ENCODE results near the gene IGF2BP3. TPM values are rescaled to one million over a fixed set of nuclear protein-coding genes. Genes with fewer than 3 reads are reported as not detected.

Gene IGF2BP3
- total RNA-seq, 1 experiment from 2014 or later = 11.7 TPM

GRCh38 chr7:23467806-23468525, 2.3 kb downstream of the IGF2BP3 start:
- H3K79me2 ChIP-seq (ENCODE audit: low read length) = peaks cover 70% of the 10 kb centered on the region
- ATAC-seq (peak; percentile 7), DNase-seq (peak; percentile 28)
- no peaks in the 10 kb centered on the region for H3K27me3 ChIP-seq (ENCODE audit: low read length)
- H3K9ac ChIP-seq (ENCODE audit: low read length) = peak overlapping the region; percentile 61
- H3K9me3 ChIP-seq (ENCODE audit: low read length) = no peaks in the 10 kb centered on the region
- intact Hi-C loops (cut with micrococcal nuclease) = no loop called here
- TSS peak; percentile 9 for BruUV-seq (replicated peaks)
- H3K4me1 ChIP-seq (ENCODE audit: insufficient read depth, low read length) = peaks cover 57% of the 10 kb centered on the region
- no peaks in the 10 kb centered on the region for H3F3A ChIP-seq (ENCODE audit: low read length, unreplicated experiment)
- ChIA-PET POLR2A (ENCODE audit: unreplicated experiment) (no interaction called here), CTCF (interaction anchor here (0.5 to 1.4 kb wide), 3 partner anchors 110 to 1632 kb away, joined by 3 to 5 read pairs (median 5); no protein-coding TSS in a partner anchor)
- no peaks in the 10 kb centered on the region for H3K36me3 ChIP-seq (ENCODE audit: low read depth, low read length)
- H3K9me2 ChIP-seq (replicated peaks; ENCODE audit: low read length) = no peaks in the 10 kb centered on the region
- no peaks in the 10 kb centered on the region for H4K20me1 ChIP-seq (ENCODE audit: low read length)
- H3K4me3 ChIP-seq (ENCODE audit: low read length) = peak overlapping the region; percentile 65
- TF ChIP-seq EZH2phosphoT487 (IDR thresholded peaks at IDR 0.05; ENCODE audit: borderline replicate concordance, low read length) (no peak), CTCF (conservative IDR thresholded peaks at IDR 0.05; ENCODE audit: low read depth, low read length) (no peak), EZH2 (IDR thresholded peaks at IDR 0.05; ENCODE audit: low read length, unreplicated experiment) (no peak)
- H2AFZ ChIP-seq (ENCODE audit: low read length) = peak overlapping the region; percentile 69
- peak overlapping the region; percentile 32 for H3K27ac ChIP-seq (ENCODE audit: low read length)
- peak overlapping the region; percentile 84 for H3K4me2 ChIP-seq (ENCODE audit: low read length)

- no peaks in the 10 kb centered on the region for H4K20me1 ChIP-seq (ENCODE audit: low read length)
- no peaks in the 10 kb centered on the region for H3K36me3 ChIP-seq (ENCODE audit: low read depth, low read length)
- intact Hi-C loops (cut with micrococcal nuclease) = no loop called here
- TF ChIP-seq EZH2 (IDR thresholded peaks at IDR 0.05; ENCODE audit: low read length, unreplicated experiment) (no peak), EZH2phosphoT487 (IDR thresholded peaks at IDR 0.05; ENCODE audit: borderline replicate concordance, low read length) (no peak), CTCF (conservative IDR thresholded peaks at IDR 0.05; ENCODE audit: low read depth, low read length) (no peak)
- no peaks in the 10 kb centered on the region for H3K27me3 ChIP-seq (ENCODE audit: low read length)
- peak overlapping the region; percentile 84 for H3K4me2 ChIP-seq (ENCODE audit: low read length)
- no peak for DNase-seq
- H3K9me3 ChIP-seq (ENCODE audit: low read length) = no peaks in the 10 kb centered on the region
- CTCF ChIA-PET = interaction anchor here (0.6 to 1.4 kb wide), 2 partner anchors 78 to 110 kb away, joined by 3 to 5 read pairs; no protein-coding TSS in a partner anchor
- H3F3A ChIP-seq (ENCODE audit: low read length, unreplicated experiment) = no peaks in the 10 kb centered on the region
- H3K9ac ChIP-seq (ENCODE audit: low read length) = peak overlapping the region; percentile 61; the same call in 1 of the 2 replicates
- peak overlapping the region; percentile 69 for H2AFZ ChIP-seq (ENCODE audit: low read length)
- no peak for ATAC-seq
- POLR2A ChIA-PET (ENCODE audit: unreplicated experiment) = no interaction called here
- peaks cover 55% of the 10 kb centered on the region for H3K4me1 ChIP-seq (ENCODE audit: insufficient read depth, low read length)
- BruUV-seq (replicated peaks) = no TSS peak
- peak overlapping the region; percentile 65 for H3K4me3 ChIP-seq (ENCODE audit: low read length)
- H3K79me2 ChIP-seq (ENCODE audit: low read length) = peaks cover 64% of the 10 kb centered on the region
- H3K27ac ChIP-seq (ENCODE audit: low read length) = peak overlapping the region; percentile 32
- no peaks in the 10 kb centered on the region for H3K9me2 ChIP-seq (replicated peaks; ENCODE audit: low read length)
Measured at GRCh38 chr7:23467291-23467805, 2.9 kb downstream of the IGF2BP3 start.
